ENCODE data around the gene LILRB5.
"Not testable (repeated sequence)": the region's sequence is repeated elsewhere in the genome, so short reads cannot be mapped to it uniquely, and the experiment has no call there.

LILRB5 gene

DNA sequence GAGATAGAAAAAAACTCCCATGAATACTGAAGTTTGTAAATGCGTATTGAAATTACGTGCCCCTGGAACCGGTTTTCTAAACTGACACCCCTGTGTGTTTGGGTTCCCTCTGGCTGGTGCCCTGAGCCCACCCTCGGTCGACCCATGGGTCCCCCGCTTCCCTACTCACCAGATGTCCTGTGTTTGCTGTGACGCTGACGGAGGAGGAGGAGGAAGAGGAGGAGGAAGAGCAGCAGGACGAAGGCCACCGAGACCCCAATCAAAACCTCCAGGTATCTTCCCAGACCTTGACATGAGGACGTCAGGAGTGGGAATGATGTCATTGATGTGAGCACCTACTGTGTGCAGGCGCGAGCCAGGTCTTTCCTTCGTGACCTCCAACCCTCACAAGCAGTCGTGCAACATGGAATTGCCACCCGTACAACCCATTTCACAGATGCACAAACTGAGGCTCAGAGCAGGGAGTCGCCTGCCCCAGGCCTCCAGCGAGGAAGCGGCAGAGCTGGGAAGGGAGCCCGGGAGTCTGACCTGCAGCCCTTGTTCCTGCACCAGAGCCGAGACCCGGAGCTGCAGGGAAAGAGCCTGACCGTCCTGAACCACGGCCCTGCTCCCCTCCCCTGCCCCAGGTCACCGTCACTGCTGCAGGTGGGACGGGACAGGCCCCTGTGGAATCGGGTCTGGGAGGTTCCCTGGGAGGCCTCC is 38.0 kb downstream of the LILRB5 start:
- TF ChIP-seq, protein P1, sequence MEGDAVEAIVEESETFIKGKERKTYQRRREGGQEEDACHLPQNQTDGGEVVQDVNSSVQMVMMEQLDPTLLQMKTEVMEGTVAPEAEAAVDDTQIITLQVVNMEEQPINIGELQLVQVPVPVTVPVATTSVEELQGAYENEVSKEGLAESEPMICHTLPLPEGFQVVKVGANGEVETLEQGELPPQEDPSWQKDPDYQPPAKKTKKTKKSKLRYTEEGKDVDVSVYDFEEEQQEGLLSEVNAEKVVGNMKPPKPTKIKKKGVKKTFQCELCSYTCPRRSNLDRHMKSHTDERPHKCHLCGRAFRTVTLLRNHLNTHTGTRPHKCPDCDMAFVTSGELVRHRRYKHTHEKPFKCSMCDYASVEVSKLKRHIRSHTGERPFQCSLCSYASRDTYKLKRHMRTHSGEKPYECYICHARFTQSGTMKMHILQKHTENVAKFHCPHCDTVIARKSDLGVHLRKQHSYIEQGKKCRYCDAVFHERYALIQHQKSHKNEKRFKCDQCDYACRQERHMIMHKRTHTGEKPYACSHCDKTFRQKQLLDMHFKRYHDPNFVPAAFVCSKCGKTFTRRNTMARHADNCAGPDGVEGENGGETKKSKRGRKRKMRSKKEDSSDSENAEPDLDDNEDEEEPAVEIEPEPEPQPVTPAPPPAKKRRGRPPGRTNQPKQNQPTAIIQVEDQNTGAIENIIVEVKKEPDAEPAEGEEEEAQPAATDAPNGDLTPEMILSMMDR (conservative IDR thresholded peaks at IDR 0.05; ENCODE audit: control insufficient read depth, insufficient read depth, low read depth, low read length) = no peak
- no peak overlapping the region for H3K4me3 ChIP-seq (ENCODE audit: control insufficient read depth, low read depth, low read length)
- DNase-seq (ENCODE audit: low read depth) = no peak

DNA sequence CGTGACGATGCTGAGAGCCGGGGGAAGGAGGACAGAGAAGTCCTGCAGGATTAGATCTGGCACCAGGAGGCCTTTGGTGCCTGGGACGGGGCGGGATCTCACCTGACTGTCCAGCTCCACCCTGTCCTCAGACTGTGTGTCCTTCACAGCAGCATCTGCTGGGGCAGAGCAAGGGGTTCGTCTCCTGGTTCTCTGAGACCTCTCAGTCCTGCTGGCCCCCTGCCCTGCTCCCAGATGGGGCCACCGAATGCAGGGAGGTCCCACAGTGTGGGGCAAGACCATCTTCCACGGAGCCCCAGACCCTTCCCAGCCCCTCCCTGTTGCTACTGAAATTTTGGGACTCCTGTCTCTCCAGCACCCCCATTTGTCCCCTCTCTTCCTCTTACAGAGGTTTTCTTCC is 38.8 kb downstream of the LILRB5 start:
- no peak overlapping the region for H3K4me3 ChIP-seq (ENCODE audit: control insufficient read depth, low read depth, low read length)
- no peak for DNase-seq (ENCODE audit: low read depth)

DNA sequence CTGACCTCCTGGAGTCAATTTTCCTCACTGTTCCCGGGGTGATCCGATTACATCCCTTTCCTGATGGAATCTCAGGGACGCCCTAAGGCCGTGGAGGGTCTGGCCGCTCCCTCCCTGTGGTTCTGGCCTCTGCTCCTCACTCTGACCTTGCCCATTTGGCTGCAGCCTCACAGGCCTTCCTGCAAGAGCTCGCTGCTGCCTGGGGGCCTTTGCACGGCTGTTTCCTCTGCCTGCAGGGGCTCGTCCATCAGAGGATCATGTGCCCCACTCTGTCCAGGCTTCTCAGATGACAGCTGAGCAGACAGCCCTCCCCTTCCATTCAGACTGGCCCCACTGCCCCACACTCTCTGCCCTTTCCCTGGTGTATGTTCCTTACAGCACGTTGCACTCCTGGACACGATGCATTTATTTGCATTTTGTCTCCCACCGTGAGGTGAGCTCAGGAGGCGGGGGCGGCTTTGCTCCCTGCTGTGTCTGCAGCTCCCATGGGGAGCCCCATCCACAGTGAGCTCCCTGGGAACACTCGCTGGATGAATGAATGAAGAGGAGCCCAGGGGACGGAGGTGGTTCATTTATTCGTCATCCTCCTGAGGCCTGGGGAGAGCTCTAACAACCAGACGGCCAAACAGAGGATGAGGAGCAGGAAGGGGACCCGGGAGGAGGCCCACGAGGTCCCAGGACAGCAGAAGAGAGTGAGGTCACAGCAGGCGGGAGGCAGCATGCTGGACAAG is 39.4 kb downstream of the LILRB5 start:
- not testable (repeated sequence) for H3K4me3 ChIP-seq (ENCODE audit: control insufficient read depth, low read depth, low read length); DNase-seq (ENCODE audit: low read depth)

More for the DNA sequence above, 38.8 kb downstream of the LILRB5 start:
- TF ChIP-seq, protein P1 (conservative IDR thresholded peaks at IDR 0.05; ENCODE audit: control insufficient read depth, insufficient read depth, low read depth, low read length) = no peak

DNA sequence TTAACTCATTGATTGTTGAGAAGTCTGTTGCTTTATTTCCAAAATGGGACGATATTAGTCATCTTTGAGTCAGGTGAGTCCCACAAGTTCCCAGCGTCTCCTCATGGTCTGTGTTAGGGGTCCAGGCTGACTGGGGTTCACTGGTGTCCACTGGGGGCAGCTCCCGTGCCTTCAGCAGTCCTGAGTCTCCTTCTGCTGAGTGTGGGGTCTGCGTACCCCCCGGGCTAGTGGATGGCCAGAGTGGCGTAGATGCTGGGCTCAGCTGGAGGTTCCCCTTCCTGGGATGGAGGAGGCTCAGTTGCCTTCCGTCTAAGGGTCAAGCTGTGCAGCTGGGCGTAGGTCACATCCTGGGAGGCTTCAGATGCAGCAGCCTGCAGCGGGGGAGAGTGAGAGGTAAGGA is 40.2 kb downstream of the LILRB5 start:
- no peak overlapping the region for H3K4me3 ChIP-seq (ENCODE audit: control insufficient read depth, low read depth, low read length)
- TF ChIP-seq, protein P1 (conservative IDR thresholded peaks at IDR 0.05; ENCODE audit: control insufficient read depth, insufficient read depth, low read depth, low read length) = no peak
- no peak for DNase-seq (ENCODE audit: low read depth)

DNA sequence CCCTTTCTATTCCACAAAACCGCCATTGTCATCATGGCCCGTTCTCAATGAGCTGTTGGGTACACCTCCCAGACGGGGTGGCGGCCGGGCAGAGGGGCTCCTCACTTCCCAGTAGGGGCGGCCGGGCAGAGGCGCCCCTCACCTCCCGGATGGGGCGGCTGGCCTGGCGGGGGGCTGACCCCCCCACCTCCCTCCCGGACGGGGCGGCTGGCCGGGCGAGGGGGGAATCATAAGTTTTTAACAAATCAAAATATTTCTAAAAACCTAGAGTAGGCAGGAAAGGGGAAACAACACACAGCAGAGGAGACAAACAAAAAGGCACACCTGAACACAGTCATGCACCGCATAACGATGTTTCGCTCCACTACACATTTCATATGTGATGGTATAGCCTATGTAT is 42.3 kb downstream of the LILRB5 start:
- H3K4me3 ChIP-seq (ENCODE audit: control insufficient read depth, low read depth, low read length); DNase-seq (ENCODE audit: low read depth): not testable (repeated sequence)

DNA sequence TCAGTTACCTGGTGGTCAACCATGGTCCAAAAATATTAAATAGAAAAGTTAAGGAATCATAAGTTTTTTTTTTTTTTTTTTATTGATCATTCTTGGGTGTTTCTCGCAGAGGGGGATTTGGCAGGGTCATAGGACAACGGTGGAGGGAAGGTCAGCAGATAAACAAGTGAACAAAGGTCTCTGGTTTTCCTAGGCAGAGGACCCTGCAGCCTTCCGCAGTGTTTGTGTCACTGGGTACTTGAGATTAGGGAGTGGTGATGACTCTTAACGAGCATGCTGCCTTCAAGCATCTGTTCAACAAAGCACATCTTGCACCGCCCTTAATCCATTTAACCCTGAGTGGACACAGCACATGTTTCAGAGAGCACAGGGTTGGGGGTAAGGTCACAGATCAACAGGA is 42.9 kb downstream of the LILRB5 start:
- H3K4me3 ChIP-seq (ENCODE audit: control insufficient read depth, low read depth, low read length); DNase-seq (ENCODE audit: low read depth): not testable (repeated sequence)

DNA sequence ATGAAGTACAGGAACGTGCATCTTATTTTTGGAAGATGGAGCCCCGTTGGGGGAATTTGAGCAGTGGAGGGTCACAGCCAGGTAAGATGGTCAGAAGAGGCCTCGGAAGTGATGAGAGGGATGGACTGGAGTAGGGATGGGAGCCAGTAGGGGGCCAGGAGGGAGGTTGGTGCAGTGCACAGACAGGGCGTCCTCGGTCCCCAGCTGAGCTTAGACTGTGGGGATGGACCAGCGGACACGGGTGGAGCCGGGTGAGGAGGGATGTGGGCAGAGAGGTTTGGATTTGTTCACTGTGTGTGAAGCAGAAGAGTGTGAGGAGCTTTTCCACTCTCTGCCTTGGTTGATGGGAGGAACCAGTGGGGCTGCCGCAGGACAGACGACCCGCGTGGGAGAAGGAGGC is 45.8 kb downstream of the LILRB5 start:
- H3K4me3 ChIP-seq (ENCODE audit: control insufficient read depth, low read depth, low read length) = no peak overlapping the region
- no peak for DNase-seq (ENCODE audit: low read depth)
- TF ChIP-seq, protein P1 (conservative IDR thresholded peaks at IDR 0.05; ENCODE audit: control insufficient read depth, insufficient read depth, low read depth, low read length) = no peak

DNA sequence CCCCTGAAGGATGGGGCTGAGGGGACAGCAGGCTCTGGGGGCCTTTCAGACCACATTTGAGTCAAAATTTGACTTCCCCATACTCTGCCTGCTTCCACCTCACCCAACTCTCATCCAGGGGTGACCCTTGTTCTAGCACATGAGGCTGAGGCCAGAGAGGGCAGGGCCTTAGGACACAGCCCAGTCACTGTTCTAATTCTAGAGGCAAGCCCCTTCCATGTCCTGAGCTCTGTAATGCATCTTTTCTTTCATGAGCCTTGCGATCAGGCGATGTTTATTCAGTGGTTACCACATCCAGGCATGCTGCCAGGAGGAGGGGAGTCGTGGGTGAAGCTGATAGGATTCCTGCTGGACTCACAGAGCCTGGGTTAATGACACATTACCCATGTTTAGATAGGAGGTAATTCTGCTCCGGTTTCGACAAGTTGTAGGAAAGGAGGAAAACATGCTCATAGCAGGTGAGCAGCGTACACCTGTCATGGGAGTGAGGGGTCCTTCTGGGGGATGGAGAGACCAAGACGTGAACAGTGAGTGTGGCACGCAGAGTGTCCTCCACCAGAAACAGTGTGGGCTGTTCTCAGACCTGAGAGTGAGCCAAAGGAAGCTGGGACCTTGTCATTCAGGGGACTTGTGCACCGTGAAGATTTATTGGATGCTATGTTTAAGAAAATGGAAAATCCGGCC is 47.1 kb downstream of the LILRB5 start:
- TF ChIP-seq, protein P1 (conservative IDR thresholded peaks at IDR 0.05; ENCODE audit: control insufficient read depth, insufficient read depth, low read depth, low read length) = no peak
- DNase-seq (ENCODE audit: low read depth) = peak; percentile 99
- H3K4me3 ChIP-seq (ENCODE audit: control insufficient read depth, low read depth, low read length) = no peak overlapping the region
